ENCODE measurements around the gene SEMA3A. TPM values are rescaled to one million over a fixed set of nuclear protein-coding genes. Genes with fewer than 3 reads are reported as not detected.

SEMA3A gene
- total and polyA plus RNA-seq, 4 donors = 0.13 to 0.56 (median 0.20) TPM

- Histone ChIP-seq H3K27ac (ENCODE audit: low read depth in 1 of 2, low read length in 2 of 2) (no peak overlapping the region), H3K9me3 (ENCODE audit: control insufficient read depth in 4 of 4, low read length in 3 of 4) (peaks cover 0 to 4% (median 0%) of the 10 kb centered on the region in 4 donors), H3K27me3 (ENCODE audit: control insufficient read depth in 4 of 4, insufficient read depth in 4 of 4, low read length in 3 of 4) (no peaks in the 10 kb centered on the region), H3K36me3 (ENCODE audit: control insufficient read depth in 4 of 4, insufficient read depth in 3 of 4, low read depth in 1 of 4, low read length in 3 of 4) (no peaks in the 10 kb centered on the region), H3K4me3 (ENCODE audit: low read depth in 1 of 3, low read length in 3 of 3) (no peak overlapping the region), H3K4me1 (ENCODE audit: control insufficient read depth in 4 of 4, insufficient read depth in 4 of 4, low read length in 3 of 4) (no peaks in the 10 kb centered on the region), H3K9ac (ENCODE audit: low read depth in 1 of 2, low read length in 2 of 2) (no peak overlapping the region)
- TF ChIP-seq REST (IDR thresholded peaks at IDR 0.05) = no peak
- TF ChIP-seq HNF4G (IDR thresholded peaks at IDR 0.05) = no peak
- no peak for TF ChIP-seq MAX (IDR thresholded peaks at IDR 0.05)
- no peak for TF ChIP-seq FOXA1 (IDR thresholded peaks at IDR 0.05)
- 74% methylated on average over 3 of the region's 3 CpGs for WGBS
- no peak for DNase-seq (ENCODE audit: low spot score)
Measured at GRCh38 chr7:84210301-84210700, 15.7 kb upstream of the SEMA3A start.

GRCh38 chr7:84209006-84209405 is 14.4 kb upstream of the SEMA3A start:
- 65% methylated on average over 1 of the region's 1 CpG for WGBS

GRCh38 chr7:84207615-84208014 is 13.0 kb upstream of the SEMA3A start:
- peaks cover 0 to 4% (median 0%) of the 10 kb centered on the region in 4 donors for H3K9me3 ChIP-seq (ENCODE audit: control insufficient read depth in 4 of 4, low read length in 3 of 4)
- H3K9ac ChIP-seq (ENCODE audit: low read depth in 1 of 2, low read length in 2 of 2) = no peak overlapping the region
- no peaks in the 10 kb centered on the region for H3K27me3 ChIP-seq (ENCODE audit: control insufficient read depth in 4 of 4, insufficient read depth in 4 of 4, low read length in 3 of 4)
- WGBS = 84% methylated on average over 2 of the region's 2 CpGs
- H3K4me1 ChIP-seq (ENCODE audit: control insufficient read depth in 4 of 4, insufficient read depth in 4 of 4, low read length in 3 of 4) = no peaks in the 10 kb centered on the region
- no peak overlapping the region for H3K27ac ChIP-seq (ENCODE audit: low read depth in 1 of 2, low read length in 2 of 2)
- H3K4me3 ChIP-seq (ENCODE audit: low read depth in 1 of 3, low read length in 3 of 3) = no peak overlapping the region
- H3K36me3 ChIP-seq (ENCODE audit: control insufficient read depth in 4 of 4, insufficient read depth in 3 of 4, low read depth in 1 of 4, low read length in 3 of 4) = no peaks in the 10 kb centered on the region
- DNase-seq (ENCODE audit: low spot score) = no peak
- TF ChIP-seq HNF4G (IDR thresholded peaks at IDR 0.05) (no peak), JUND (IDR thresholded peaks at IDR 0.05) (no peak), SP1 (IDR thresholded peaks at IDR 0.05) (no peak), YY1 (IDR thresholded peaks at IDR 0.05) (no peak), TAF1 (conservative IDR thresholded peaks at IDR 0.05) (no peak), FOXA1 (IDR thresholded peaks at IDR 0.05) (no peak), RXRA (IDR thresholded peaks at IDR 0.05) (no peak), CTCF (IDR thresholded peaks at IDR 0.05; ENCODE audit: low read depth, low read length, missing input control) (no peak), ATF3 (IDR thresholded peaks at IDR 0.05) (no peak)

More at GRCh38 chr7:84209006-84209405, 14.4 kb upstream of the SEMA3A start:
- Histone ChIP-seq H3K36me3 (ENCODE audit: control insufficient read depth in 4 of 4, insufficient read depth in 3 of 4, low read depth in 1 of 4, low read length in 3 of 4) (no peaks in the 10 kb centered on the region), H3K9me3 (ENCODE audit: control insufficient read depth in 4 of 4, low read length in 3 of 4) (peaks cover 0 to 4% (median 0%) of the 10 kb centered on the region in 4 donors), H3K4me1 (ENCODE audit: control insufficient read depth in 4 of 4, insufficient read depth in 4 of 4, low read length in 3 of 4) (no peaks in the 10 kb centered on the region), H3K4me3 (ENCODE audit: low read depth in 1 of 3, low read length in 3 of 3) (no peak overlapping the region), H3K27me3 (ENCODE audit: control insufficient read depth in 4 of 4, insufficient read depth in 4 of 4, low read length in 3 of 4) (no peaks in the 10 kb centered on the region), H3K27ac (ENCODE audit: low read depth in 1 of 2, low read length in 2 of 2) (no peak overlapping the region), H3K9ac (ENCODE audit: low read depth in 1 of 2, low read length in 2 of 2) (no peak overlapping the region)
- DNase-seq (ENCODE audit: low spot score) = no peak
- TF ChIP-seq TAF1 (conservative IDR thresholded peaks at IDR 0.05) (no peak), SP1 (IDR thresholded peaks at IDR 0.05) (no peak), FOXA2 (IDR thresholded peaks at IDR 0.05) (no peak), YY1 (IDR thresholded peaks at IDR 0.05) (no peak), NR2F2 (IDR thresholded peaks at IDR 0.05) (no peak), CTCF (IDR thresholded peaks at IDR 0.05; ENCODE audit: low read depth, low read length, missing input control) (no peak), MAX (IDR thresholded peaks at IDR 0.05) (no peak), FOXA1 (IDR thresholded peaks at IDR 0.05) (no peak), GABPA (IDR thresholded peaks at IDR 0.05 in 1 of 2, conservative IDR thresholded peaks at IDR 0.05 in 1 of 2) (no peak)

Measured in liver (tissue), 9 donors.